KMS-11 (cell line): Measurements from ENCODE around the gene RAB7A.

Experiments
- H2AFZ ChIP-seq: fragments of 200-600 bp; sonication (generic); 2 replicates; pipeline ENCODE4 v1.6.1; 2016; ENCODE audit warnings: antibody characterized with exemption, mixed run types, low read depth
- H3K27ac ChIP-seq: fragments of 200-600 bp; sonication (generic); 2 replicates; pipeline ENCODE4 v1.6.1; 2016; ENCODE audit warnings: mild to moderate bottlenecking, mixed run types
- H3K27me3 ChIP-seq: fragments of 200-600 bp; sonication (generic); 2 replicates; pipeline ENCODE4 v1.6.1; 2017; ENCODE audit warnings: mild to moderate bottlenecking, low read depth, mixed run types, moderate library complexity; ENCODE audit not compliant: insufficient read depth
- H3K36me3 ChIP-seq: fragments of 200-600 bp; sonication (generic); 2 replicates; pipeline ENCODE4 v1.6.1; 2017; ENCODE audit warnings: mild to moderate bottlenecking, mixed run types; ENCODE audit not compliant: insufficient read depth
- H3K4me1 ChIP-seq: fragments of 200-600 bp; sonication (generic); 2 replicates; pipeline ENCODE4 v1.6.1; 2016; ENCODE audit warnings: mild to moderate bottlenecking, low read depth, mixed run types; ENCODE audit not compliant: poor library complexity, severe bottlenecking
- H3K4me2 ChIP-seq: fragments of 200-600 bp; sonication (generic); 2 replicates; pipeline ENCODE4 v1.7.0; 2016; ENCODE audit warnings: mild to moderate bottlenecking, mixed run types
- H3K4me3 ChIP-seq: fragments of 200-600 bp; sonication (generic); IDR thresholded peaks from 2 replicates; pipeline ENCODE4 v1.6.1; 2017; ENCODE audit warnings: low read depth, low read length, mixed read lengths; ENCODE audit not compliant: insufficient read depth
- H3K79me2 ChIP-seq: fragments of 200-600 bp; sonication (generic); 2 replicates; pipeline ENCODE4 v1.6.1; 2016; ENCODE audit warnings: low read depth, mixed run types; ENCODE audit not compliant: insufficient read depth
- H3K9ac ChIP-seq: fragments of 200-600 bp; sonication (generic); 2 replicates; pipeline ENCODE4 v1.6.1; 2016; ENCODE audit warnings: mild to moderate bottlenecking, mixed run types
- H4K20me1 ChIP-seq: fragments of 200-600 bp; sonication (generic); 2 replicates; pipeline ENCODE4 v1.6.1; 2016; ENCODE audit warnings: mild to moderate bottlenecking, mixed run types; ENCODE audit not compliant: insufficient read depth
- CTCF ChIP-seq: fragments of 200-600 bp; sonication (generic); conservative IDR thresholded peaks from 2 replicates; pipeline ENCODE4 v1.6.1; 2017; ENCODE audit warnings: low read depth, mild to moderate bottlenecking, antibody characterized with exemption, low read length, moderate library complexity, mixed read lengths

The RAB7A gene

GRCh38 chr3:128801779-128802380, 75.9 kb downstream of the RAB7A start:
- no peaks in the 10 kb centered on the region for H3K36me3 ChIP-seq
- H3K4me1 ChIP-seq = peaks cover 56% of the 10 kb centered on the region
- H3K27me3 ChIP-seq = no peaks in the 10 kb centered on the region
- no peak overlapping the region for H3K27ac ChIP-seq
- H2AFZ ChIP-seq = no peak overlapping the region
- no peaks in the 10 kb centered on the region for H4K20me1 ChIP-seq
- peaks cover 23% of the 10 kb centered on the region for H3K79me2 ChIP-seq
- no peak overlapping the region for H3K4me3 ChIP-seq
- H3K4me2 ChIP-seq = no peak overlapping the region
- no peak overlapping the region for H3K9ac ChIP-seq
- TF ChIP-seq CTCF = no peak

GRCh38 chr3:128803307-128803706, 77.3 kb downstream of the RAB7A start:
- peaks cover 23% of the 10 kb centered on the region for H3K79me2 ChIP-seq
- TF ChIP-seq CTCF = no peak
- H3K4me1 ChIP-seq = peaks cover 51% of the 10 kb centered on the region
- H2AFZ ChIP-seq = no peak overlapping the region
- H4K20me1 ChIP-seq = no peaks in the 10 kb centered on the region
- H3K9ac ChIP-seq = no peak overlapping the region
- H3K27ac ChIP-seq = no peak overlapping the region
- peak overlapping the region; percentile 37; the same call in 1 of the 2 replicates for H3K4me2 ChIP-seq
- H3K4me3 ChIP-seq = no peak overlapping the region
- no peaks in the 10 kb centered on the region for H3K27me3 ChIP-seq
- no peaks in the 10 kb centered on the region for H3K36me3 ChIP-seq

- H3K79me2 ChIP-seq = peaks cover 23% of the 10 kb centered on the region
- no peak overlapping the region for H3K4me3 ChIP-seq
- H4K20me1 ChIP-seq = no peaks in the 10 kb centered on the region
- H2AFZ ChIP-seq = no peak overlapping the region
- peak overlapping the region; percentile 11; the same call in 1 of the 2 replicates for H3K27ac ChIP-seq
- no peak overlapping the region for H3K9ac ChIP-seq
- TF ChIP-seq CTCF = no peak
- peaks cover 42% of the 10 kb centered on the region for H3K4me1 ChIP-seq
- no peaks in the 10 kb centered on the region for H3K27me3 ChIP-seq
- peak overlapping the region; percentile 37 for H3K4me2 ChIP-seq
- H3K36me3 ChIP-seq = no peaks in the 10 kb centered on the region
These were observed 78.2 kb downstream of the RAB7A start for GRCh38 chr3:128804017-128804810.

DNA sequence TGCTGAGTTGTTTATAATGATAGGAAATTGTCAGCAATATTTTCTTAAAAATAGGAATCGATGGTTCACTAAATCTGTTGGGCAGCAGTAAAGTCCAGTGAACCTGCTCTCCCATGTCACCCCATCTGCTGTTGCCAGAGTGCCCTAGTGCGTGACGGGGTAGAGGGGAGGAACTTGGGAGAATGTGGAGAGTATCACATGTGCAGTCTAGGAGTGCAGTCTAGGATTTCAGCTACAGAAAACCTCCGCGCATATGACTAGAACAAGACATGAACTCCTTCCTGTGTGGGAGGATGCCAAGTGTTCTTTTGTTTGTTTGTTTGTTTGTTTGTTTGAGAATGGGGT, 78.8 kb downstream of the RAB7A start:
- Histone ChIP-seq H3K4me3 (no peak overlapping the region), H3K4me2 (peak overlapping the region; percentile 37; the same call in 1 of the 2 replicates), H3K27ac (no peak overlapping the region)

More for the DNA sequence above, 78.8 kb downstream of the RAB7A start:
- TF ChIP-seq CTCF = no peak
- Histone ChIP-seq H3K9ac (no peak overlapping the region), H3K36me3 (no peaks in the 10 kb centered on the region), H3K79me2 (peaks cover 23% of the 10 kb centered on the region), H3K27me3 (no peaks in the 10 kb centered on the region), H2AFZ (no peak overlapping the region), H3K4me1 (peaks cover 37% of the 10 kb centered on the region), H4K20me1 (no peaks in the 10 kb centered on the region)
